ENCODE data around the gene FYB1.
"Not testable (repeated sequence)": the region's sequence is repeated elsewhere in the genome, so short reads cannot be mapped to it uniquely, and the experiment has no call there.

The FYB1 gene

GRCh38 chr5:39187831-39188731 lies 31.3 kb downstream of the FYB1 start:
- no peak for DNase-seq (ENCODE audit: low read depth)

- DNase-seq (ENCODE audit: low read depth), result no peak
Measured at GRCh38 chr5:39186722-39187539, 32.4 kb downstream of the FYB1 start.

- no peak for DNase-seq (ENCODE audit: low read depth)
Measured at GRCh38 chr5:39186289-39186688, 33.1 kb downstream of the FYB1 start.

- DNase-seq (ENCODE audit: low read depth), result no peak
Measured at GRCh38 chr5:39185761-39186160, 33.6 kb downstream of the FYB1 start.

- DNase-seq (ENCODE audit: low read depth), result not testable (repeated sequence)
Measured at GRCh38 chr5:39179561-39179960, 39.8 kb downstream of the FYB1 start.

- DNase-seq (ENCODE audit: low read depth), result no peak
Measured at GRCh38 chr5:39178861-39179260, 40.5 kb downstream of the FYB1 start.

- peak; percentile 76 for DNase-seq (ENCODE audit: low read depth)
Measured at GRCh38 chr5:39178171-39178570, 41.2 kb downstream of the FYB1 start.

- DNase-seq (ENCODE audit: low read depth), result no peak
Measured at GRCh38 chr5:39177631-39177964, 41.8 kb downstream of the FYB1 start.

GRCh38 chr5:39176759-39177630 lies 42.4 kb downstream of the FYB1 start:
- DNase-seq (ENCODE audit: low read depth), result no peak

GRCh38 chr5:39175273-39175955 lies 43.9 kb downstream of the FYB1 start:
- DNase-seq (ENCODE audit: low read depth), result no peak

GRCh38 chr5:39173069-39173468 lies 46.3 kb downstream of the FYB1 start:
- DNase-seq (ENCODE audit: low read depth), result no peak

GRCh38 chr5:39172593-39172992 lies 46.8 kb downstream of the FYB1 start:
- no peak for DNase-seq (ENCODE audit: low read depth)

- DNase-seq (ENCODE audit: low read depth), result no peak
Measured at GRCh38 chr5:39171647-39172046, 47.7 kb downstream of the FYB1 start.

GRCh38 chr5:39169081-39169480 lies 50.3 kb downstream of the FYB1 start:
- DNase-seq (ENCODE audit: low read depth), result peak; percentile 50

- DNase-seq (ENCODE audit: low read depth), result no peak
Measured at GRCh38 chr5:39167972-39168342, 51.4 kb downstream of the FYB1 start.

- no peak for DNase-seq (ENCODE audit: low read depth)
Measured at GRCh38 chr5:39167141-39167971, 52.0 kb downstream of the FYB1 start.

GRCh38 chr5:39164529-39165402 lies 54.6 kb downstream of the FYB1 start:
- no peak for DNase-seq (ENCODE audit: low read depth)

- no peak for DNase-seq (ENCODE audit: low read depth)
Measured at GRCh38 chr5:39164016-39164415, 55.3 kb downstream of the FYB1 start.

- DNase-seq (ENCODE audit: low read depth), result no peak
Measured at GRCh38 chr5:39161578-39161977, 57.8 kb downstream of the FYB1 start.
